ENCODE measurements around the gene TEX101.

GRCh38 chr19:43422689-43423066, 8.0 kb downstream of the TEX101 start:
- TF ChIP-seq POLR2AphosphoS5 (IDR thresholded peaks at IDR 0.05; ENCODE audit: insufficient read depth in 1 of 2, low read depth in 1 of 2) (no peak), CTCF (IDR thresholded peaks at IDR 0.05) (no peak), POLR2A (IDR thresholded peaks at IDR 0.05) (no peak)

Measured in vagina (tissue), 2 donors.